H1 (cell line): ENCODE measurements around the gene SLC25A42.
A peak's percentile ranks its signal among the peaks of the same experiment; 100 is the strongest.

ENCODE experiments used
- EZH2 ChIP-seq: fragments of 200-600 bp; sonication (generic); IDR thresholded peaks from 2 replicates; pipeline ENCODE4 v1.7.1; 2012; ENCODE audit warnings: low read depth, mild to moderate bottlenecking, moderate library complexity, low read length, inconsistent platforms; ENCODE audit not compliant: severe bottlenecking
- JUND ChIP-seq: IDR thresholded peaks from 2 replicates; pipeline ENCODE4 v1.6.1; 2011; ENCODE audit warnings: mild to moderate bottlenecking, improper control_type of control experiment, low read length
- POLR2A ChIP-seq, 2 experiments: IDR thresholded peaks; 1 replicate in 1 of 2; 2 replicates in 1 of 2; pipeline ENCODE4 v1.6.1; 2011; ENCODE audit warnings: low read depth in 2 of 2, low read length in 2 of 2, mild to moderate bottlenecking in 2 of 2; ENCODE audit errors: control extremely low read depth in 1 of 2
- SP2 ChIP-seq: IDR thresholded peaks from 2 replicates; pipeline ENCODE4 v1.6.1; 2012; ENCODE audit warnings: mild to moderate bottlenecking, low read length, inconsistent platforms
- TF ChIP-seq, protein P1 (sequence below), 3 experiments: IDR thresholded peaks; 1 replicate in 2 of 3; 2 replicates in 1 of 3; pipeline versions ENCODE4 v1.5.1 to v1.6.1; 2011; ENCODE audit warnings: low read length in 3 of 3, mild to moderate bottlenecking in 3 of 3, inconsistent platforms in 2 of 3, low read depth in 1 of 3, moderate library complexity in 1 of 3; ENCODE audit not compliant: insufficient read depth in 1 of 3; ENCODE audit errors: control extremely low read depth in 1 of 3

DNA sequence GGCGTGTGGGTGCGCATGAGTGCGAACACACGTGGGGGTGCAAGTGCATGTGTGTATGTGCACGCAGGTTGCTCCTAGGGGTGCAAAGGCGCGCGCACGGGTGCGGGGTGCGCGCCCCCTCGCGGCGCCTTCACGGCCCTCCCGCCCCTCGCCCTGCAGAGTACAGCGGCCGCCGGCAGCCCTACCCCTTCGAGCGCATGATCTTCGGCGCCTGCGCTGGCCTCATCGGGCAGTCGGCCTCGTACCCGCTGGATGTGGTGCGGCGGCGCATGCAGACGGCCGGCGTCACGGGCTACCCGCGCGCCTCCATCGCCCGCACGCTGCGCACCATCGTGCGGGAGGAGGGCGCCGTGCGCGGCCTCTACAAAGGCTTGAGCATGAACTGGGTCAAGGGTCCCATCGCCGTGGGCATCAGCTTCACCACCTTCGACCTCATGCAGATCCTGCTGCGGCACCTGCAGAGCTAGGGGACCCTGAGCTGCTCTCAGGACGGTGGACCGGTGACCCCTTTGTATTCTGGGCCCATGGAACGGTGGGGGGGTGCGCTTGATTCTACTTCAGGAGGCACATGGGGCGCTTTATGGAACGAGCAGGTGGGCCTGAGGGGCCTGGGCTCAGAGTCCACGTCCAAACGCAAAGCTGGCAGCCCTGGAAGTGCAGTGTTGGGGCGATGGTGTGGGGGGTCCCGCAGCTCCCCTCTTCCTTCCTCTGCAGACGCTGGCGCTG lies 46.8 kb downstream of the SLC25A42 start:
- TF ChIP-seq SP2 (no peak), EZH2 (no peak), POLR2A (IDR thresholded peaks at IDR 0.05; ENCODE audit: control extremely low read depth in 1 of 2, low read depth in 2 of 2, low read length in 2 of 2) (no peak), JUND (no peak)
- TF ChIP-seq, protein P1, sequence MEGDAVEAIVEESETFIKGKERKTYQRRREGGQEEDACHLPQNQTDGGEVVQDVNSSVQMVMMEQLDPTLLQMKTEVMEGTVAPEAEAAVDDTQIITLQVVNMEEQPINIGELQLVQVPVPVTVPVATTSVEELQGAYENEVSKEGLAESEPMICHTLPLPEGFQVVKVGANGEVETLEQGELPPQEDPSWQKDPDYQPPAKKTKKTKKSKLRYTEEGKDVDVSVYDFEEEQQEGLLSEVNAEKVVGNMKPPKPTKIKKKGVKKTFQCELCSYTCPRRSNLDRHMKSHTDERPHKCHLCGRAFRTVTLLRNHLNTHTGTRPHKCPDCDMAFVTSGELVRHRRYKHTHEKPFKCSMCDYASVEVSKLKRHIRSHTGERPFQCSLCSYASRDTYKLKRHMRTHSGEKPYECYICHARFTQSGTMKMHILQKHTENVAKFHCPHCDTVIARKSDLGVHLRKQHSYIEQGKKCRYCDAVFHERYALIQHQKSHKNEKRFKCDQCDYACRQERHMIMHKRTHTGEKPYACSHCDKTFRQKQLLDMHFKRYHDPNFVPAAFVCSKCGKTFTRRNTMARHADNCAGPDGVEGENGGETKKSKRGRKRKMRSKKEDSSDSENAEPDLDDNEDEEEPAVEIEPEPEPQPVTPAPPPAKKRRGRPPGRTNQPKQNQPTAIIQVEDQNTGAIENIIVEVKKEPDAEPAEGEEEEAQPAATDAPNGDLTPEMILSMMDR (IDR thresholded peaks at IDR 0.05; ENCODE audit: control extremely low read depth in 1 of 3, insufficient read depth in 1 of 3, low read depth in 1 of 3, low read length in 3 of 3): peak; percentile 13 to 26 (median 26); a peak in 3 of 4 replicates
